Natural killer cell (primary cell): ENCODE measurements around the gene FCRL5. TPM values are rescaled to one million over a fixed set of nuclear protein-coding genes. Genes with fewer than 3 reads are reported as not detected.

Source experiments
- ATAC-seq, 3 donors: fragments of 150-1000 bp in 2 of 3; fragments of 200-7000 bp in 1 of 3; cut with Tn5 transposase; 1 replicate in 1 of 3; 2 replicates in 2 of 3; pipeline ENCODE4 v1.10.0; 2021; ENCODE audit warnings: mild to moderate bottlenecking in 2 of 3, moderate library complexity in 2 of 3
- DNase-seq, 2 donors: peaks; one replicate each; pipeline versions ENCODE4 v3.0.0 to v3.0.0-alpha.2; 2013 to 2021; ENCODE audit warnings: mixed read lengths in 1 of 2
- H3K27ac ChIP-seq: one replicate; pipeline ENCODE4 v1.5.1; 2013; ENCODE audit warnings: mild to moderate bottlenecking, low read length
- H3K27me3 ChIP-seq: one replicate; pipeline ENCODE4 v1.6.1; 2013; ENCODE audit warnings: low read length; ENCODE audit not compliant: control insufficient read depth, insufficient read depth
- H3K36me3 ChIP-seq: one replicate; pipeline ENCODE4 v1.6.1; 2013; ENCODE audit warnings: low read length; ENCODE audit not compliant: control insufficient read depth, insufficient read depth
- H3K4me1 ChIP-seq: one replicate; pipeline ENCODE4 v1.6.1; 2013; ENCODE audit warnings: low read length; ENCODE audit not compliant: control insufficient read depth, insufficient read depth
- H3K4me3 ChIP-seq: one replicate; pipeline ENCODE4 v1.5.1; 2013; ENCODE audit warnings: low read length
- H3K9me3 ChIP-seq: one replicate; pipeline ENCODE4 v1.6.1; 2013; ENCODE audit warnings: low read length; ENCODE audit not compliant: control insufficient read depth, insufficient read depth
- H3K27ac Mint-ChIP-seq, 2 donors: one replicate each; pipeline ENCODE4 v1.8.0; 2022; ENCODE audit warnings: mild to moderate bottlenecking in 2 of 2, mixed read lengths in 2 of 2, moderate library complexity in 1 of 2
- H3K27me3 Mint-ChIP-seq, 2 donors: one replicate each; pipeline ENCODE4 v1.8.0; 2022; ENCODE audit warnings: low read depth in 2 of 2, mixed read lengths in 2 of 2
- H3K36me3 Mint-ChIP-seq: one replicate; pipeline ENCODE4 v1.8.0; 2022; ENCODE audit warnings: mixed read lengths
- H3K4me1 Mint-ChIP-seq, 2 donors: one replicate each; pipeline ENCODE4 v1.8.0; 2022; ENCODE audit warnings: mixed read lengths in 2 of 2
- H3K4me3 Mint-ChIP-seq: one replicate; pipeline ENCODE4 v1.8.0; 2022; ENCODE audit warnings: mild to moderate bottlenecking, moderate library complexity, mixed read lengths
- H3K9me3 Mint-ChIP-seq, 2 donors: one replicate each; pipeline ENCODE4 v1.8.0; 2022; ENCODE audit warnings: mixed read lengths in 2 of 2
- CTCF ChIP-seq: fragments of 200-600 bp; IDR thresholded peaks from one replicate; pipeline ENCODE4 v1.8.0; 2022; ENCODE audit warnings: antibody characterized with exemption
- WGBS: methylation state at CpG from one replicate; pipeline ENCODE4 v1.1.7; 2013; ENCODE audit warnings: missing lambda C conversion rate; ENCODE audit not compliant: insufficient coverage; 5-methylcytosine and 5-hydroxymethylcytosine counted together
- intact Hi-C: fragments of 100-400 bp; cut with micrococcal nuclease; formaldehyde crosslinking; loops from one replicate; pipeline ENCODE4 v1.14.2; 2022
- total RNA-seq, 4 donors: library from RNA; stranded (reverse); fragments of 120-200 nt in 1 of 4; gene quantifications; one replicate each; pipeline versions ENCODE4 v1.2.3 to v1.2.4, GENCODE V29; 2013 to 2022

FCRL5 gene
- total RNA-seq, 3 donors from 2014 or later (not counting 1 experiment from before 2014, with no cell fraction given): 0.23 to 3.6 (median 0.54) TPM

- intact Hi-C loops: no loop called here
- Mint-ChIP-seq H3K9me3 (no peaks in the 10 kb centered on the region), H3K36me3 (no peaks in the 10 kb centered on the region), H3K4me3 (no peak overlapping the region), H3K27me3 (peaks cover 4 to 8% of the 10 kb centered on the region in 2 donors), H3K4me1 (no peaks in the 10 kb centered on the region), H3K27ac (no peak overlapping the region)
- Histone ChIP-seq H3K4me3 (no peak overlapping the region), H3K9me3 (no peaks in the 10 kb centered on the region), H3K36me3 (no peaks in the 10 kb centered on the region), H3K27ac (no peak overlapping the region), H3K4me1 (no peaks in the 10 kb centered on the region), H3K27me3 (no peaks in the 10 kb centered on the region)
- ATAC-seq (no peak), DNase-seq (no peak)
- TF ChIP-seq CTCF: no peak
- WGBS: 65% methylated on average over 2 of the region's 5 CpGs
These were observed 28.4 kb downstream of the FCRL5 start for GRCh38 chr1:157523774-157524493.

GRCh38 chr1:157521056-157521455, 31.3 kb downstream of the FCRL5 start:
- H3K4me3 Mint-ChIP-seq: no peak overlapping the region
- H3K9me3 Mint-ChIP-seq: no peaks in the 10 kb centered on the region
- H3K27ac Mint-ChIP-seq: no peak overlapping the region
- intact Hi-C loops: no loop called here
- TF ChIP-seq CTCF: no peak
- H3K36me3 Mint-ChIP-seq: no peaks in the 10 kb centered on the region
- WGBS: 85% methylated on average over 7 of the region's 10 CpGs
- Histone ChIP-seq H3K4me1 (no peaks in the 10 kb centered on the region), H3K9me3 (no peaks in the 10 kb centered on the region), H3K27me3 (no peaks in the 10 kb centered on the region), H3K4me3 (no peak overlapping the region), H3K36me3 (no peaks in the 10 kb centered on the region), H3K27ac (no peak overlapping the region)
- ATAC-seq (no peak), DNase-seq (no peak)
- peaks cover 4 to 8% of the 10 kb centered on the region in 2 donors for H3K27me3 Mint-ChIP-seq
- H3K4me1 Mint-ChIP-seq: no peaks in the 10 kb centered on the region

- intact Hi-C loops: no loop called here
- no peaks in the 10 kb centered on the region for H3K9me3 Mint-ChIP-seq
- ATAC-seq: no peak
- TF ChIP-seq CTCF: no peak
- H3K4me1 Mint-ChIP-seq: no peaks in the 10 kb centered on the region
- Histone ChIP-seq H3K4me1 (no peaks in the 10 kb centered on the region), H3K4me3 (no peak overlapping the region), H3K27me3 (no peaks in the 10 kb centered on the region), H3K9me3 (no peaks in the 10 kb centered on the region), H3K27ac (no peak overlapping the region), H3K36me3 (no peaks in the 10 kb centered on the region)
- H3K36me3 Mint-ChIP-seq: no peaks in the 10 kb centered on the region
- no peak overlapping the region for H3K4me3 Mint-ChIP-seq
- no peak for DNase-seq
- WGBS: 95% methylated on average over 20 of the region's 20 CpGs
- H3K27ac Mint-ChIP-seq: no peak overlapping the region
- peaks cover 4 to 8% of the 10 kb centered on the region in 2 donors for H3K27me3 Mint-ChIP-seq
These were observed 31.9 kb downstream of the FCRL5 start for GRCh38 chr1:157520386-157520935.

- H3K4me3 ChIP-seq: no peak overlapping the region
- ATAC-seq: no peak
These were observed 32.9 kb downstream of the FCRL5 start for GRCh38 chr1:157519451-157519850.

More at GRCh38 chr1:157519451-157519850, 32.9 kb downstream of the FCRL5 start:
- no peaks in the 10 kb centered on the region for H3K36me3 Mint-ChIP-seq
- Histone ChIP-seq H3K4me1 (no peaks in the 10 kb centered on the region), H3K9me3 (no peaks in the 10 kb centered on the region), H3K27me3 (no peaks in the 10 kb centered on the region), H3K27ac (no peak overlapping the region), H3K36me3 (no peaks in the 10 kb centered on the region)
- intact Hi-C loops: no loop called here
- H3K27ac Mint-ChIP-seq: no peak overlapping the region
- WGBS: 77% methylated on average over 2 of the region's 2 CpGs
- DNase-seq: no peak
- peaks cover 4 to 8% of the 10 kb centered on the region in 2 donors for H3K27me3 Mint-ChIP-seq
- TF ChIP-seq CTCF: no peak
- no peaks in the 10 kb centered on the region for H3K9me3 Mint-ChIP-seq
- no peak overlapping the region for H3K4me3 Mint-ChIP-seq
- H3K4me1 Mint-ChIP-seq: no peaks in the 10 kb centered on the region
